ENCODE results near the gene TENM3.

Gene TENM3

GRCh38 chr4:182434720-182435119 lies 191.5 kb downstream of the TENM3 start:
- H3K79me2 ChIP-seq (ENCODE audit: insufficient read depth, low read length) = no peaks in the 10 kb centered on the region
- H3F3A ChIP-seq (ENCODE audit: insufficient read depth, low read length) = no peaks in the 10 kb centered on the region
- no peaks in the 10 kb centered on the region for H4K20me1 ChIP-seq (ENCODE audit: insufficient read depth, low read length)
- TF ChIP-seq CTCF (IDR thresholded peaks at IDR 0.05; ENCODE audit: low read length) = no peak
- no peak for TF ChIP-seq EZH2 (IDR thresholded peaks at IDR 0.05; ENCODE audit: borderline replicate concordance, low read length)
- H3K4me1 ChIP-seq (ENCODE audit: insufficient read depth, low read length, severe bottlenecking) = no peaks in the 10 kb centered on the region
- no peaks in the 10 kb centered on the region for H3K9me3 ChIP-seq (ENCODE audit: low read length)
- H3K27ac ChIP-seq (ENCODE audit: low read depth, low read length, poor library complexity, severe bottlenecking) = no peak overlapping the region
- no peak overlapping the region for H3K9ac ChIP-seq (ENCODE audit: low read length)
- H3K4me3 ChIP-seq (ENCODE audit: low read depth, low read length, poor library complexity, severe bottlenecking) = no peak overlapping the region
- H3K9me2 ChIP-seq (ENCODE audit: low read depth, low read length) = no peaks in the 10 kb centered on the region
- H3K36me3 ChIP-seq (ENCODE audit: insufficient read depth, low read length) = no peaks in the 10 kb centered on the region
- no peak overlapping the region for H2AFZ ChIP-seq (ENCODE audit: low read length)
- H3K4me2 ChIP-seq (ENCODE audit: low read length) = no peak overlapping the region
- no peaks in the 10 kb centered on the region for H3K27me3 ChIP-seq (ENCODE audit: insufficient read depth, low read length)

GRCh38 chr4:182435401-182435800 lies 192.2 kb downstream of the TENM3 start:
- Histone ChIP-seq H3K27ac (ENCODE audit: low read depth, low read length, poor library complexity, severe bottlenecking) (no peak overlapping the region), H4K20me1 (ENCODE audit: insufficient read depth, low read length) (no peaks in the 10 kb centered on the region), H3F3A (ENCODE audit: insufficient read depth, low read length) (no peaks in the 10 kb centered on the region), H3K4me3 (ENCODE audit: low read depth, low read length, poor library complexity, severe bottlenecking) (no peak overlapping the region), H3K4me1 (ENCODE audit: insufficient read depth, low read length, severe bottlenecking) (no peaks in the 10 kb centered on the region), H3K4me2 (ENCODE audit: low read length) (no peak overlapping the region), H3K9ac (ENCODE audit: low read length) (no peak overlapping the region), H3K9me3 (ENCODE audit: low read length) (no peaks in the 10 kb centered on the region), H2AFZ (ENCODE audit: low read length) (no peak overlapping the region), H3K36me3 (ENCODE audit: insufficient read depth, low read length) (no peaks in the 10 kb centered on the region), H3K27me3 (ENCODE audit: insufficient read depth, low read length) (no peaks in the 10 kb centered on the region), H3K79me2 (ENCODE audit: insufficient read depth, low read length) (no peaks in the 10 kb centered on the region), H3K9me2 (ENCODE audit: low read depth, low read length) (no peaks in the 10 kb centered on the region)
- no peak for TF ChIP-seq CTCF (IDR thresholded peaks at IDR 0.05; ENCODE audit: low read length)
- TF ChIP-seq EZH2 (IDR thresholded peaks at IDR 0.05; ENCODE audit: borderline replicate concordance, low read length) = no peak

- no peaks in the 10 kb centered on the region for H3K36me3 ChIP-seq (ENCODE audit: insufficient read depth, low read length)
- H3K4me3 ChIP-seq (ENCODE audit: low read depth, low read length, poor library complexity, severe bottlenecking) = no peak overlapping the region
- TF ChIP-seq EZH2 (IDR thresholded peaks at IDR 0.05; ENCODE audit: borderline replicate concordance, low read length) (no peak), CTCF (IDR thresholded peaks at IDR 0.05; ENCODE audit: low read length) (no peak)
- H2AFZ ChIP-seq (ENCODE audit: low read length) = no peak overlapping the region
- H3K27me3 ChIP-seq (ENCODE audit: insufficient read depth, low read length) = no peaks in the 10 kb centered on the region
- H3K4me2 ChIP-seq (ENCODE audit: low read length) = no peak overlapping the region
- no peaks in the 10 kb centered on the region for H4K20me1 ChIP-seq (ENCODE audit: insufficient read depth, low read length)
- no peaks in the 10 kb centered on the region for H3K4me1 ChIP-seq (ENCODE audit: insufficient read depth, low read length, severe bottlenecking)
- H3K9me2 ChIP-seq (ENCODE audit: low read depth, low read length) = no peaks in the 10 kb centered on the region
- no peak overlapping the region for H3K9ac ChIP-seq (ENCODE audit: low read length)
- H3K79me2 ChIP-seq (ENCODE audit: insufficient read depth, low read length) = no peaks in the 10 kb centered on the region
- no peaks in the 10 kb centered on the region for H3F3A ChIP-seq (ENCODE audit: insufficient read depth, low read length)
- H3K27ac ChIP-seq (ENCODE audit: low read depth, low read length, poor library complexity, severe bottlenecking) = no peak overlapping the region
- no peaks in the 10 kb centered on the region for H3K9me3 ChIP-seq (ENCODE audit: low read length)
These were observed 199.9 kb downstream of the TENM3 start for GRCh38 chr4:182443070-182443469.
